IMR-90 (cell line): ENCODE measurements around the gene SEPTIN5. TPM values are rescaled to one million over a fixed set of nuclear protein-coding genes. Genes with fewer than 3 reads are reported as not detected.

Experiments
- ATAC-seq: fragments of 200-7000 bp; cut with Tn5 transposase; 2 replicates; pipeline ENCODE4 v1.9.1; 2020; ENCODE audit warnings: low read depth, mild to moderate bottlenecking, moderate library complexity
- BruUV-seq: library from RNA; stranded (reverse); fragments of 400-500 nt; replicated peaks from 2 replicates; lab custom pipeline; 2021; lab: Mats Ljungman, UMichigan
- CTCF ChIA-PET: fragments of 300-600 bp; formaldehyde crosslinking; extraction: SDS; loops from one replicate; lab custom pipeline; 2021; ENCODE audit warnings: antibody characterized with exemption; lab: Yijun Ruan, JAX
- POLR2A ChIA-PET: fragments of 300-600 bp; sonication (Branson Sonifier 250); formaldehyde crosslinking; loops from one replicate; lab custom pipeline; 2022; ENCODE audit warnings: antibody characterized with exemption; ENCODE audit not compliant: unreplicated experiment; lab: Charles Lee
- DNase-seq: peaks from one replicate; pipeline ENCODE4 v3.0.0; 2013
- H2AFZ ChIP-seq: replicated peaks from 2 replicates; pipeline ENCODE3; 2013; ENCODE audit warnings: low read length, mild to moderate bottlenecking; ENCODE audit not compliant: poor library complexity
- H2AK5ac ChIP-seq: 2 replicates; pipeline ENCODE4 v1.6.1; 2013; ENCODE audit warnings: low read depth, low read length, inconsistent platforms
- H2AK9ac ChIP-seq: replicated peaks from 2 replicates; pipeline ENCODE3; 2013; ENCODE audit warnings: mild to moderate bottlenecking, low read depth, low read length, moderate library complexity; ENCODE audit not compliant: poor library complexity
- H2BK120ac ChIP-seq: 2 replicates; pipeline ENCODE4 v1.6.1; 2013; ENCODE audit warnings: low read depth, low read length, inconsistent platforms
- H2BK15ac ChIP-seq: 3 replicates; pipeline ENCODE4 v1.6.1; 2013; ENCODE audit warnings: low read depth, low read length, inconsistent platforms
- H2BK20ac ChIP-seq: 2 replicates; pipeline ENCODE4 v1.6.1; 2013; ENCODE audit warnings: low read depth, mild to moderate bottlenecking, inconsistent platforms, low read length, moderate library complexity
- H2BK5ac ChIP-seq: 2 replicates; pipeline ENCODE4 v1.6.1; 2013; ENCODE audit warnings: mild to moderate bottlenecking, low read depth, low read length, inconsistent platforms; ENCODE audit not compliant: poor library complexity, severe bottlenecking
- H3K14ac ChIP-seq: replicated peaks from 2 replicates; pipeline ENCODE4 v1.6.1; 2013; ENCODE audit warnings: low read depth, low read length, inconsistent platforms
- H3K18ac ChIP-seq: 2 replicates; pipeline ENCODE4 v1.6.1; 2013; ENCODE audit warnings: low read depth, low read length, control low read depth
- H3K23ac ChIP-seq: 2 replicates; pipeline ENCODE4 v1.6.1; 2013; ENCODE audit warnings: low read depth, low read length, inconsistent platforms
- H3K27ac ChIP-seq: 2 replicates; pipeline ENCODE4 v1.5.1; 2013; ENCODE audit warnings: mild to moderate bottlenecking, control low read depth, low read length; ENCODE audit not compliant: insufficient read depth
- H3K27me3 ChIP-seq: 2 replicates; pipeline ENCODE4 v1.6.1; 2013; ENCODE audit warnings: low read length; ENCODE audit not compliant: control insufficient read depth, insufficient read depth
- H3K36me3 ChIP-seq: 2 replicates; pipeline ENCODE4 v1.6.1; 2013; ENCODE audit warnings: low read length, mixed read lengths; ENCODE audit not compliant: control insufficient read depth, insufficient read depth
- H3K4ac ChIP-seq: 2 replicates; pipeline ENCODE4 v1.6.1; 2013; ENCODE audit warnings: low read depth, low read length, inconsistent platforms
- H3K4me1 ChIP-seq: 2 replicates; pipeline ENCODE4 v1.6.1; 2013; ENCODE audit warnings: low read length, mixed read lengths; ENCODE audit not compliant: control insufficient read depth, insufficient read depth
- H3K4me2 ChIP-seq: 2 replicates; pipeline ENCODE4 v1.6.1; 2013; ENCODE audit warnings: low read depth, mild to moderate bottlenecking, control low read depth, low read length, moderate library complexity
- H3K4me3 ChIP-seq: 2 replicates; pipeline ENCODE4 v1.5.1; 2013; ENCODE audit warnings: low read depth, mild to moderate bottlenecking, control low read depth, low read length, moderate library complexity; ENCODE audit not compliant: insufficient read depth
- H3K56ac ChIP-seq: 2 replicates; pipeline ENCODE4 v1.6.1; 2013; ENCODE audit warnings: low read length, inconsistent platforms; ENCODE audit not compliant: insufficient read depth; ENCODE audit errors: extremely low read depth
- H3K79me1 ChIP-seq, 2 experiments: 2 replicates each; pipeline ENCODE4 v1.6.1; 2013; ENCODE audit warnings: low read length in 2 of 2, inconsistent platforms in 1 of 2, low read depth in 1 of 2
- H3K9ac ChIP-seq: 2 replicates; pipeline ENCODE4 v1.6.1; 2013; ENCODE audit warnings: low read depth, low read length, control low read depth
- H3K9me1 ChIP-seq: 2 replicates; pipeline ENCODE4 v1.6.1; 2013; ENCODE audit warnings: low read length, inconsistent platforms; ENCODE audit not compliant: insufficient read depth
- H3K9me3 ChIP-seq: 2 replicates; pipeline ENCODE4 v1.6.1; 2013; ENCODE audit warnings: low read length; ENCODE audit not compliant: control insufficient read depth, insufficient read depth
- H4K20me1 ChIP-seq: 2 replicates; pipeline ENCODE4 v1.6.1; 2013; ENCODE audit warnings: low read length, inconsistent platforms; ENCODE audit not compliant: insufficient read depth
- H4K5ac ChIP-seq: 2 replicates; pipeline ENCODE4 v1.6.1; 2013; ENCODE audit warnings: mild to moderate bottlenecking, low read depth, low read length, control low read depth
- H4K8ac ChIP-seq, 2 experiments: 2 replicates each; pipeline ENCODE4 v1.6.1; 2013; ENCODE audit warnings: low read depth in 2 of 2, low read length in 2 of 2, control low read depth in 1 of 2, inconsistent platforms in 1 of 2
- H4K91ac ChIP-seq: 2 replicates; pipeline ENCODE4 v1.6.1; 2013; ENCODE audit warnings: low read depth, low read length, inconsistent platforms; ENCODE audit not compliant: insufficient read depth
- BHLHE40 ChIP-seq: fragments of 150-350 bp; IDR thresholded peaks from 2 replicates; pipeline ENCODE4 v1.6.1; 2016; ENCODE audit warnings: mild to moderate bottlenecking, low read depth, low read length
- CHD1 ChIP-seq: IDR thresholded peaks from 2 replicates; pipeline ENCODE4 v1.6.1; 2012; ENCODE audit warnings: low read depth, low read length, improper control_type of control experiment
- FOS ChIP-seq: fragments of 150-350 bp; IDR thresholded peaks from 2 replicates; pipeline ENCODE4 v1.6.1; 2016; ENCODE audit warnings: low read depth, low read length
- MAFK ChIP-seq: IDR thresholded peaks from 2 replicates; pipeline ENCODE4 v1.6.1; 2012; ENCODE audit warnings: low read depth, low read length, improper control_type of control experiment
- MXI1 ChIP-seq: IDR thresholded peaks from 2 replicates; pipeline ENCODE4 v1.6.1; 2012; ENCODE audit warnings: low read depth, mild to moderate bottlenecking, low read length, moderate library complexity, borderline replicate concordance
- NFE2L2 ChIP-seq: fragments of 150-350 bp; IDR thresholded peaks from 2 replicates; pipeline ENCODE4 v1.6.1; 2016; ENCODE audit warnings: low read depth, mild to moderate bottlenecking, low read length
- RAD21 ChIP-seq: IDR thresholded peaks from 2 replicates; pipeline ENCODE4 v1.6.1; 2012; ENCODE audit warnings: low read length, improper control_type of control experiment
- RFX5 ChIP-seq: IDR thresholded peaks from 2 replicates; pipeline ENCODE4 v1.8.0; 2012; ENCODE audit warnings: low read depth, mild to moderate bottlenecking, low read length, moderate library complexity
- WGBS, 2 experiments: methylation state at CpG; one replicate each; pipeline versions ENCODE4 v1.1.5 to v1.1.7; 2013; ENCODE audit warnings: missing lambda C conversion rate in 2 of 2; ENCODE audit not compliant: insufficient read length in 1 of 2; ENCODE audit errors: extremely low coverage in 2 of 2; 5-methylcytosine and 5-hydroxymethylcytosine counted together
- dilution Hi-C: fragments of 300-500 bp; cut with HindIII; formaldehyde crosslinking; loops from one replicate; pipeline ENCODE4 v1.14.3; 2018; ENCODE audit warnings: low sequenced_read_pairs; ENCODE audit not compliant: unreplicated experiment
- in situ Hi-C: fragments of 300-500 bp; cut with MboI; formaldehyde crosslinking; loops from 3 replicates; pipeline ENCODE4 v1.14.3; 2019; ENCODE audit warnings: low sequenced_read_pairs, inconsistent platforms, mixed read lengths
- intact Hi-C: fragments of 100-400 bp; cut with micrococcal nuclease; formaldehyde crosslinking; loops from 2 replicates; pipeline ENCODE4 v1.10.0; 2022
- polyA plus RNA-seq, 3 experiments: library from polyadenylated mRNA; depleted of rRNA; stranded (reverse); fragments of >200 nt; gene quantifications; 2 replicates each; pipeline ENCODE4 v1.2.3, GENCODE V29; 2012; ENCODE audit warnings: low replicate concordance in 1 of 3
- total RNA-seq: library from RNA; depleted of rRNA; stranded (reverse); fragments of >200 nt; gene quantifications from 2 replicates; pipeline ENCODE4 v1.2.3, GENCODE V29; 2012
- TF ChIP-seq, protein P1 (sequence below): conservative IDR thresholded peaks from 2 replicates; pipeline ENCODE4 v1.5.1; 2012; ENCODE audit warnings: mild to moderate bottlenecking, low read depth, low read length, improper control_type of control experiment
- TF ChIP-seq, protein P2 (sequence below): fragments of 150-350 bp; IDR thresholded peaks from 2 replicates; pipeline ENCODE4 v1.6.1; 2016; ENCODE audit warnings: low read depth, mild to moderate bottlenecking, low read length, moderate library complexity, borderline replicate concordance

SEPTIN5 gene
- total and polyA plus RNA-seq, 2 of the 4 experiments (the other 2 are of a cell fraction), result 16.8 to 20.7 TPM

DNA sequence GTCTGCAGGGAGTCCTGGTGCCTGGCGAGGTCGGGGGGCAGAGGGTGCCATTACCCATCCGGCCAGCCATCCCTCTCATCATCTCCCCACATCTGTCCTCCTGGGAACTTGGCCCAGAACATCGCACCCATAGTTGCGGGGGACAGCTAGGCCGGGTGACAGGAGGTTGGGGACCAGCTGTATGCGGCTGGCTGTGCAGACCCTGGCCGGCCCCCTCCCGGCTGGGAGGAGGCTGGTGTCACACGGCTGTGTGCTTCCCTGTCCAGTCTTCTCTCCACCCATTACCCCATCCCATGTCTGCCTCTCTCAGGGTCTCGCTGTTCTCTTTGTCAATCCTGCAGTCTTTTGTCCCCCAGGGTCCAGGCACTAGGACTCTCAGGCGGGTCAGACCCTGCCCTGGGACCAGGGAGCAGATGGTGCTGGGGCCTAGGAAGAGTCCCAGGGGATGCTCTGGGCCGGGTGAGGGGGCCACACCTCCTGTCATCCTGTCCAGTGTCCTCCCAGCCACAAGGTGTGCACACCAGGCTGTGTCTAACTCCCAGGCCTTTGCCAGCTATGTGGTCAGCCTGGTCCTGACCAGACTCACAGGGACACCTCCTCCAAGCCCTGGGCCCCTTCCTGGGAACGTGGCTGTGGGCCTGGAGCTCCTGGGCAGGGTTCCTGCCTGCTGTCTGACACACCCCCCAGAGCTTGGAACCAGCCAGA is 39.8 kb downstream of the SEPTIN5 start:
- Histone ChIP-seq H2AK5ac (no peak overlapping the region), H3K4me3 (no peak overlapping the region), H4K91ac (no peak overlapping the region), H4K5ac (no peak overlapping the region), H3K9me3 (no peaks in the 10 kb centered on the region), H3K14ac (no peak overlapping the region), H3K9ac (no peak overlapping the region), H3K9me1 (peaks cover 5% of the 10 kb centered on the region), H2AFZ (no peak overlapping the region), H3K79me1 (no peaks in the 10 kb centered on the region), H4K20me1 (peaks cover 6% of the 10 kb centered on the region; the same call in 1 of the 2 replicates), H2BK15ac (no peak overlapping the region), H3K4ac (no peak overlapping the region), H3K18ac (no peak overlapping the region), H2BK120ac (no peak overlapping the region), H3K23ac (no peak overlapping the region), H3K56ac (no peak overlapping the region), H2BK5ac (no peak overlapping the region), H3K4me2 (no peak overlapping the region), H3K27ac (no peak overlapping the region), H2AK9ac (no peak overlapping the region), H3K27me3 (peaks cover 73% of the 10 kb centered on the region), H2BK20ac (no peak overlapping the region), H3K36me3 (no peaks in the 10 kb centered on the region), H4K8ac (no peak overlapping the region), H3K4me1 (peaks cover 9% of the 10 kb centered on the region)
- TF ChIP-seq MAFK (no peak), RAD21 (no peak), CHD1 (no peak), FOS (no peak), NFE2L2 (no peak), MXI1 (no peak), BHLHE40 (no peak), RFX5 (no peak)
- TF ChIP-seq, protein P1, sequence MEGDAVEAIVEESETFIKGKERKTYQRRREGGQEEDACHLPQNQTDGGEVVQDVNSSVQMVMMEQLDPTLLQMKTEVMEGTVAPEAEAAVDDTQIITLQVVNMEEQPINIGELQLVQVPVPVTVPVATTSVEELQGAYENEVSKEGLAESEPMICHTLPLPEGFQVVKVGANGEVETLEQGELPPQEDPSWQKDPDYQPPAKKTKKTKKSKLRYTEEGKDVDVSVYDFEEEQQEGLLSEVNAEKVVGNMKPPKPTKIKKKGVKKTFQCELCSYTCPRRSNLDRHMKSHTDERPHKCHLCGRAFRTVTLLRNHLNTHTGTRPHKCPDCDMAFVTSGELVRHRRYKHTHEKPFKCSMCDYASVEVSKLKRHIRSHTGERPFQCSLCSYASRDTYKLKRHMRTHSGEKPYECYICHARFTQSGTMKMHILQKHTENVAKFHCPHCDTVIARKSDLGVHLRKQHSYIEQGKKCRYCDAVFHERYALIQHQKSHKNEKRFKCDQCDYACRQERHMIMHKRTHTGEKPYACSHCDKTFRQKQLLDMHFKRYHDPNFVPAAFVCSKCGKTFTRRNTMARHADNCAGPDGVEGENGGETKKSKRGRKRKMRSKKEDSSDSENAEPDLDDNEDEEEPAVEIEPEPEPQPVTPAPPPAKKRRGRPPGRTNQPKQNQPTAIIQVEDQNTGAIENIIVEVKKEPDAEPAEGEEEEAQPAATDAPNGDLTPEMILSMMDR, result no peak
- TF ChIP-seq, protein P2, sequence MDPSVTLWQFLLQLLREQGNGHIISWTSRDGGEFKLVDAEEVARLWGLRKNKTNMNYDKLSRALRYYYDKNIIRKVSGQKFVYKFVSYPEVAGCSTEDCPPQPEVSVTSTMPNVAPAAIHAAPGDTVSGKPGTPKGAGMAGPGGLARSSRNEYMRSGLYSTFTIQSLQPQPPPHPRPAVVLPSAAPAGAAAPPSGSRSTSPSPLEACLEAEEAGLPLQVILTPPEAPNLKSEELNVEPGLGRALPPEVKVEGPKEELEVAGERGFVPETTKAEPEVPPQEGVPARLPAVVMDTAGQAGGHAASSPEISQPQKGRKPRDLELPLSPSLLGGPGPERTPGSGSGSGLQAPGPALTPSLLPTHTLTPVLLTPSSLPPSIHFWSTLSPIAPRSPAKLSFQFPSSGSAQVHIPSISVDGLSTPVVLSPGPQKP, result no peak
- WGBS, 2 experiments, result 40% methylated on average over 2 of the region's 14 CpGs; no CpG with 5 or more reads in 1 of the 2 experiments
- ATAC-seq, result no peak
- POLR2A ChIA-PET, result no interaction called here
- in situ Hi-C loops (no loop called here), dilution Hi-C loops (no loop called here), intact Hi-C loops (no loop called here)
- no peak for DNase-seq
- CTCF ChIA-PET, result no interaction called here
- BruUV-seq, result no TSS peak
